Naive thymus-derived CD4-positive, alpha-beta T cell (primary cell): ENCODE results near the gene TMEM138. TPM values are rescaled to one million over a fixed set of nuclear protein-coding genes. Genes with fewer than 3 reads are reported as not detected.
A peak's percentile ranks its signal among the peaks of the same experiment; 100 is the strongest.

ENCODE experiments used
- ATAC-seq: fragments of 150-1000 bp; cut with Tn5 transposase; 2 replicates; pipeline ENCODE4 v1.10.0; 2021; ENCODE audit warnings: mild to moderate bottlenecking, moderate library complexity
- CTCF ChIA-PET: fragments of 350-600 bp; sonication (Branson Sonifier 250); formaldehyde crosslinking; loops from one replicate; lab custom pipeline; 2021; ENCODE audit warnings: antibody characterized with exemption; lab: Charles Lee
- POLR2A ChIA-PET: fragments of 350-600 bp; sonication (Branson Sonifier 250); formaldehyde crosslinking; loops from one replicate; lab custom pipeline; 2021; ENCODE audit warnings: antibody characterized with exemption, inconsistent platforms; lab: Charles Lee
- DNase-seq, 9 donors: peaks; one replicate each; pipeline versions ENCODE4 v3.0.0 to v3.0.0-alpha.2; 2020 to 2022; ENCODE audit warnings: mixed read lengths in 1 of 9
- H3K27ac ChIP-seq: one replicate; pipeline ENCODE4 v1.7.0; 2013; ENCODE audit warnings: mild to moderate bottlenecking, low read depth, low read length, moderate library complexity
- H3K27me3 ChIP-seq, 2 donors: one replicate each; pipeline ENCODE4 v1.7.0; 2013; ENCODE audit warnings: low read length in 2 of 2, mild to moderate bottlenecking in 2 of 2, moderate library complexity in 2 of 2; ENCODE audit not compliant: control insufficient read depth in 2 of 2, insufficient read depth in 2 of 2
- H3K36me3 ChIP-seq, 3 experiments: 1 replicate in 2 of 3; 2 replicates in 1 of 3; pipeline ENCODE4 v1.7.0; 2013; ENCODE audit warnings: low read length in 3 of 3, mild to moderate bottlenecking in 3 of 3, moderate library complexity in 1 of 3; ENCODE audit not compliant: insufficient read depth in 3 of 3, control insufficient read depth in 2 of 3
- H3K4me1 ChIP-seq, 2 donors: one replicate each; pipeline ENCODE4 v1.7.0; 2013; ENCODE audit warnings: low read length in 2 of 2, mild to moderate bottlenecking in 2 of 2, moderate library complexity in 1 of 2; ENCODE audit not compliant: control insufficient read depth in 2 of 2, insufficient read depth in 2 of 2
- H3K4me3 ChIP-seq: 2 replicates; pipeline ENCODE4 v1.7.0; 2013; ENCODE audit warnings: mild to moderate bottlenecking, low read length
- H3K9me3 ChIP-seq, 3 experiments: 1 replicate in 2 of 3; 2 replicates in 1 of 3; pipeline ENCODE4 v1.7.0; 2013; ENCODE audit warnings: low read length in 3 of 3; ENCODE audit not compliant: control insufficient read depth in 2 of 3
- H3K27ac Mint-ChIP-seq, 9 donors: one replicate each; pipeline ENCODE4 v1.8.0; 2020 to 2022; ENCODE audit warnings: mixed read lengths in 9 of 9, mild to moderate bottlenecking in 8 of 9, moderate library complexity in 5 of 9, inconsistent platforms in 2 of 9
- H3K27me3 Mint-ChIP-seq, 5 donors: one replicate each; pipeline ENCODE4 v1.8.0; 2021 to 2022; ENCODE audit warnings: mixed read lengths in 5 of 5, mild to moderate bottlenecking in 1 of 5
- H3K36me3 Mint-ChIP-seq, 5 donors: one replicate each; pipeline ENCODE4 v1.8.0; 2020 to 2022; ENCODE audit warnings: mixed read lengths in 5 of 5, mild to moderate bottlenecking in 3 of 5, inconsistent platforms in 1 of 5
- H3K4me1 Mint-ChIP-seq, 7 donors: one replicate each; pipeline ENCODE4 v1.8.0; 2020 to 2022; ENCODE audit warnings: mixed read lengths in 7 of 7, mild to moderate bottlenecking in 3 of 7, inconsistent platforms in 1 of 7
- H3K4me3 Mint-ChIP-seq, 10 donors: one replicate each; pipeline ENCODE4 v1.8.0; 2020 to 2022; ENCODE audit warnings: mild to moderate bottlenecking in 10 of 10, mixed read lengths in 10 of 10, moderate library complexity in 6 of 10, inconsistent platforms in 2 of 10
- H3K9me3 Mint-ChIP-seq, 11 donors: one replicate each; pipeline ENCODE4 v1.8.0; 2020 to 2022; ENCODE audit warnings: mixed read lengths in 11 of 11, mild to moderate bottlenecking in 4 of 11, inconsistent platforms in 1 of 11, moderate library complexity in 1 of 11
- intact Hi-C, 2 donors: fragments of 100-400 bp; cut with micrococcal nuclease; formaldehyde crosslinking; loops; one replicate each; pipeline ENCODE4 v1.15.1; 2023
- polyA plus RNA-seq, 2 donors: library from polyadenylated mRNA; unstranded; fragments of 300-500 nt; fragmentation: Illumina TruSeq; gene quantifications; one replicate each; pipeline ENCODE4 v1.2.3, GENCODE V29; 2021
- total RNA-seq, 6 experiments: library from RNA in 5 of 6; stranded (reverse) in 5 of 6; gene quantifications; 1 replicate in 5 of 6; 2 replicates in 1 of 6; pipeline ENCODE4 v1.2.3 and lab custom pipeline; 2021 to 2026

The TMEM138 gene
- total and polyA plus RNA-seq, 7 experiments from 2014 or later, result 42.9 to 65.1 (median 55.6) TPM

- intact Hi-C loops, result loop anchor here in 1 of 2 donors (5.0 kb wide), 2 partner anchors 37 to 427 kb away; partner anchors contain the start of genes PRPF19 and VWCE
- Histone ChIP-seq H3K27ac (peak overlapping the region; percentile 99), H3K9me3 (no peaks in the 10 kb centered on the region), H3K4me1 (peaks cover 27 to 30% of the 10 kb centered on the region in 2 donors), H3K27me3 (no peaks in the 10 kb centered on the region), H3K4me3 (no peak overlapping the region), H3K36me3 (peaks cover 0 to 15% (median 3%) of the 10 kb centered on the region in 3 experiments)
- ATAC-seq (no peak), DNase-seq (no peak)
- CTCF ChIA-PET, result interaction anchor here (1.7 to 7.2 kb wide), 6 partner anchors 28 to 101 kb away, joined by 5 to 184 read pairs (median 30); partner anchors contain the start of genes CYB561A3, TMEM138 and TMEM216
- Mint-ChIP-seq H3K27me3 (no peaks in the 10 kb centered on the region), H3K9me3 (peaks cover 0 to 3% (median 0%) of the 10 kb centered on the region in 11 donors), H3K4me3 (peak overlapping the region; percentile 83 to 100 (median 95)), H3K4me1 (peaks cover 30 to 54% (median 52%) of the 10 kb centered on the region in 7 donors), H3K27ac (peak overlapping the region; percentile 91 to 100 (median 98)), H3K36me3 (peaks cover 0 to 15% (median 8%) of the 10 kb centered on the region in 5 donors)
- POLR2A ChIA-PET, result interaction anchor here (0.5 to 5.7 kb wide), 10 partner anchors 27 to 316 kb away, joined by 3 to 82 read pairs (median 4); partner anchors contain the start of genes CPSF7, CYB561A3, SDHAF2 and TMEM138
Measured at GRCh38 chr11:61334434-61335354, 27.5 kb upstream of the TMEM138 start.

GRCh38 chr11:61335355-61335710, 26.8 kb upstream of the TMEM138 start:
- Mint-ChIP-seq H3K36me3 (peaks cover 0 to 11% (median 4%) of the 10 kb centered on the region in 5 donors), H3K4me1 (peaks cover 23 to 47% (median 46%) of the 10 kb centered on the region in 7 donors), H3K9me3 (peaks cover 0 to 3% (median 0%) of the 10 kb centered on the region in 11 donors), H3K27me3 (no peaks in the 10 kb centered on the region), H3K27ac (peak overlapping the region; percentile 38 to 99 (median 91)), H3K4me3 (peak overlapping the region in 3 of 10 donors; percentile 5 to 51 (median 49))
- intact Hi-C loops, result no loop called here
- ChIA-PET CTCF (interaction anchor here (1.1 to 7.2 kb wide), 10 partner anchors 27 to 104 kb away, joined by 3 to 184 read pairs (median 17); partner anchors contain the start of genes CPSF7, CYB561A3, SDHAF2 and TMEM138), POLR2A (interaction anchor here (0.6 to 5.7 kb wide), 10 partner anchors 13 to 431 kb away, joined by 3 to 82 read pairs (median 4); partner anchors contain the start of genes CPSF7, CYB561A3, SDHAF2 and TMEM138)
- ATAC-seq, result no peak
- no peak overlapping the region for H3K4me3 ChIP-seq
- peak overlapping the region; percentile 99 for H3K27ac ChIP-seq
- peaks cover 0 to 11% (median 0%) of the 10 kb centered on the region in 3 experiments for H3K36me3 ChIP-seq
- H3K27me3 ChIP-seq, result no peaks in the 10 kb centered on the region
- peaks cover 27 to 30% of the 10 kb centered on the region in 2 donors for H3K4me1 ChIP-seq
- no peaks in the 10 kb centered on the region for H3K9me3 ChIP-seq
- no peak for DNase-seq

- H3K27me3 Mint-ChIP-seq, result no peaks in the 10 kb centered on the region
- H3K4me3 Mint-ChIP-seq, result peak overlapping the region in 2 of 10 donors; percentile 7 to 17
- Histone ChIP-seq H3K27ac (peak overlapping the region; percentile 68), H3K4me3 (no peak overlapping the region), H3K9me3 (no peaks in the 10 kb centered on the region), H3K27me3 (no peaks in the 10 kb centered on the region), H3K36me3 (peaks cover 0 to 20% (median 0%) of the 10 kb centered on the region in 3 experiments), H3K4me1 (peaks cover 24 to 25% of the 10 kb centered on the region in 2 donors)
- peaks cover 0 to 3% (median 0%) of the 10 kb centered on the region in 11 donors for H3K9me3 Mint-ChIP-seq
- H3K36me3 Mint-ChIP-seq, result peaks cover 4 to 14% (median 8%) of the 10 kb centered on the region in 5 donors
- peak overlapping the region; percentile 66 to 98 (median 87) for H3K27ac Mint-ChIP-seq
- H3K4me1 Mint-ChIP-seq, result peaks cover 20 to 38% (median 37%) of the 10 kb centered on the region in 7 donors
- ChIA-PET CTCF (interaction anchor here (0.6 to 7.2 kb wide), 20 partner anchors 14 to 180 kb away, joined by 3 to 184 read pairs (median 7); partner anchors contain the start of genes CPSF7, CYB561A3, SDHAF2 and TMEM138), POLR2A (interaction anchor here (0.6 to 5.7 kb wide), 15 partner anchors 12 to 1664 kb away, joined by 3 to 82 read pairs (median 3); partner anchors contain the start of genes CPSF7, CYB561A3, SDHAF2 and TMEM138)
- peak; percentile 74 to 90 (median 85) for DNase-seq
- intact Hi-C loops, result loop anchor here (1.0 kb wide), 4 partner anchors 25 to 99 kb away; partner anchors contain the start of gene CYB561A3 (in 1 of the 2)
- peak; percentile 73 for ATAC-seq
Measured at GRCh38 chr11:61336171-61336935, 25.8 kb upstream of the TMEM138 start.

DNA sequence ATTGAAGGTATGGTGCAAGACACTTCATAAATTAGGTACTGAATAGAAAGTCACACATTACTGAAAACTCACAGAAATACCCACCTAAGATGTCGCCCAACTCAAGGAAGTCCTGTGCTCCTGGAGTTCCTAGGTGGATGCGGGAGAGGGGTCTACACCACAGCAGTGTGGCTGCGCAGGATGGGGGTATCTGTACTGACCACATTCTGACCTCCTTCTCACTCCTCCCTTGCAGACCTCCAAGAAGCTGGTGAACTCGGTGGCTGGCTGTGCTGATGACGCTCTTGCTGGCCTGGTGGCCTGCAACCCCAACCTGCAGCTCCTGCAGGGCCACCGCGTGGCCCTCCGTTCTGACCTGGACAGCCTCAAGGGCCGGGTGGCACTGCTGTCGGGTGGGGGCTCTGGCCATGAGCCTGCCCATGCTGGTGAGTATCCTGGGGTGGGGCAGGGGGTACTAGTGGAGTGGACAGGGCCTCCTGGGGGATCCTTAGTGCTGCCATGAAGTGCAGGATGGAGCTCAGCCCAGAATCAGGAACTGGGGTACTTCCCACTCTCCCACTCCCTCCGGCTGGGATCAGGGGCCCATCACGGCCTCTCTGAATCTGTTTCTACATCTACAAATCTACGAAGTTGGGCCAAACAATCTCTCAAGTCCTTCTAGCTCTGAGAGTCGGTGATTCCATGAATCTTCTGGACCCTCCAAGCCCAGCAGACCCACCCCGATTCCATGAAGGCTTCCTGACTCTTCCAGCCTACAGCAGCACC, 24.3 kb upstream of the TMEM138 start:
- peaks cover 14 to 15% of the 10 kb centered on the region in 2 donors for H3K4me1 ChIP-seq
- CTCF ChIA-PET, result interaction anchor here (2.4 to 7.2 kb wide), 3 partner anchors 40 to 54 kb away, joined by 6 to 184 read pairs (median 54); partner anchors contain the start of gene TMEM216
- H3K4me3 ChIP-seq, result no peak overlapping the region
- intact Hi-C loops, result no loop called here
- DNase-seq (no peak), ATAC-seq (no peak)
- peaks cover 0 to 24% (median 0%) of the 10 kb centered on the region in 3 experiments for H3K36me3 ChIP-seq
- no peak overlapping the region for H3K4me3 Mint-ChIP-seq
- no peaks in the 10 kb centered on the region for H3K27me3 Mint-ChIP-seq
- H3K27ac Mint-ChIP-seq, result no peak overlapping the region
- H3K4me1 Mint-ChIP-seq, result peaks cover 5 to 25% (median 22%) of the 10 kb centered on the region in 7 donors
- POLR2A ChIA-PET, result interaction anchor here (1.0 to 5.7 kb wide), 3 partner anchors 20 to 55 kb away, joined by 3 to 70 read pairs (median 3); no protein-coding TSS in a partner anchor
- H3K9me3 ChIP-seq, result no peaks in the 10 kb centered on the region
- no peaks in the 10 kb centered on the region for H3K27me3 ChIP-seq
- peaks cover 0 to 3% (median 0%) of the 10 kb centered on the region in 11 donors for H3K9me3 Mint-ChIP-seq
- peaks cover 1 to 14% (median 8%) of the 10 kb centered on the region in 5 donors for H3K36me3 Mint-ChIP-seq
- no peak overlapping the region for H3K27ac ChIP-seq

DNA sequence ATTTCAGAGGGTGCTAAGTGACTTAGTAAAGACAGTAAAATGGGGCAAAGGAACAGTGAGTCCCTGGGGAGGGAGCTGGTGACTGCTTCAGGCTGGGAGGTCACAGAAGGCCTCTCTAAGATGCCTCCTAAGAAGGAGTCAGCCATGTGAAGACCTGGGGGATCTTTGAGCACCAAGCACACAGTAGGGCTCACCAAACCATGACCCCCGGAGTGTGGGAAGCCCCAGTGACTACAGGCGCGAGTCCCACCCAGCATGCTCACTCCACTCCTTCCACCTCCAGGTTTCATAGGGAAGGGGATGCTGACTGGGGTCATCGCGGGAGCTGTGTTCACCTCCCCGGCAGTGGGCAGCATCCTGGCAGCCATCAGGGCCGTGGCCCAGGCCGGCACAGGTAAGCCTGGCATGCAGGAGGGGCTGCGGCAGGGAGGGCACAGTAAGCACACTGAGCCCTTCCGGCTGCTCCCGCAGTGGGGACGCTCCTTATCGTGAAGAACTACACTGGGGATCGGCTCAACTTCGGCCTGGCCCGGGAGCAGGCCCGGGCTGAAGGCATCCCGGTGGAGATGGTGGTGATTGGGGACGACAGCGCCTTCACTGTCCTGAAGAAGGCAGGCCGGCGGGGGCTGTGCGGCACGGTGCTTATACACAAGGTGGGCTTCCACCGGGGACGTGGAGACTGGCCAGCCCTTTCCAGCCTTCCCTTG, 23.2 kb upstream of the TMEM138 start:
- H3K9me3 ChIP-seq, result no peaks in the 10 kb centered on the region
- H3K27ac Mint-ChIP-seq, result peak overlapping the region in 1 of 9 donors; percentile 55
- ChIA-PET CTCF (interaction anchor here (1.5 to 7.2 kb wide), 2 partner anchors 45 to 108 kb away, joined by 3 to 184 read pairs; no protein-coding TSS in a partner anchor), POLR2A (interaction anchor here (1.1 kb wide), 1 partner anchor 54 kb away, joined by 3 read pairs; no protein-coding TSS in a partner anchor)
- H3K9me3 Mint-ChIP-seq, result no peaks in the 10 kb centered on the region
- H3K4me1 Mint-ChIP-seq, result peaks cover 5 to 20% (median 15%) of the 10 kb centered on the region in 7 donors
- no peak for DNase-seq
- no peak overlapping the region for H3K4me3 ChIP-seq
- H3K27me3 ChIP-seq, result no peaks in the 10 kb centered on the region
- no peaks in the 10 kb centered on the region for H3K27me3 Mint-ChIP-seq
- no peak overlapping the region for H3K4me3 Mint-ChIP-seq
- peaks cover 0 to 31% (median 0%) of the 10 kb centered on the region in 3 experiments for H3K36me3 ChIP-seq
- peaks cover 7 to 8% of the 10 kb centered on the region in 2 donors for H3K4me1 ChIP-seq
- intact Hi-C loops, result no loop called here
- no peak overlapping the region for H3K27ac ChIP-seq
- H3K36me3 Mint-ChIP-seq, result peaks cover 1 to 14% (median 8%) of the 10 kb centered on the region in 5 donors
- no peak for ATAC-seq
